ENCODE measurements around the gene LRRC8E. TPM values are rescaled to one million over a fixed set of nuclear protein-coding genes. Genes with fewer than 3 reads are reported as not detected.
A peak's percentile ranks its signal among the peaks of the same experiment; 100 is the strongest.
"Not testable (repeated sequence)": the region's sequence is repeated elsewhere in the genome, so short reads cannot be mapped to it uniquely, and the experiment has no call there.

LRRC8E gene
- total RNA-seq, 2 donors from 2014 or later, result 1.5 to 2.1 TPM

DNA sequence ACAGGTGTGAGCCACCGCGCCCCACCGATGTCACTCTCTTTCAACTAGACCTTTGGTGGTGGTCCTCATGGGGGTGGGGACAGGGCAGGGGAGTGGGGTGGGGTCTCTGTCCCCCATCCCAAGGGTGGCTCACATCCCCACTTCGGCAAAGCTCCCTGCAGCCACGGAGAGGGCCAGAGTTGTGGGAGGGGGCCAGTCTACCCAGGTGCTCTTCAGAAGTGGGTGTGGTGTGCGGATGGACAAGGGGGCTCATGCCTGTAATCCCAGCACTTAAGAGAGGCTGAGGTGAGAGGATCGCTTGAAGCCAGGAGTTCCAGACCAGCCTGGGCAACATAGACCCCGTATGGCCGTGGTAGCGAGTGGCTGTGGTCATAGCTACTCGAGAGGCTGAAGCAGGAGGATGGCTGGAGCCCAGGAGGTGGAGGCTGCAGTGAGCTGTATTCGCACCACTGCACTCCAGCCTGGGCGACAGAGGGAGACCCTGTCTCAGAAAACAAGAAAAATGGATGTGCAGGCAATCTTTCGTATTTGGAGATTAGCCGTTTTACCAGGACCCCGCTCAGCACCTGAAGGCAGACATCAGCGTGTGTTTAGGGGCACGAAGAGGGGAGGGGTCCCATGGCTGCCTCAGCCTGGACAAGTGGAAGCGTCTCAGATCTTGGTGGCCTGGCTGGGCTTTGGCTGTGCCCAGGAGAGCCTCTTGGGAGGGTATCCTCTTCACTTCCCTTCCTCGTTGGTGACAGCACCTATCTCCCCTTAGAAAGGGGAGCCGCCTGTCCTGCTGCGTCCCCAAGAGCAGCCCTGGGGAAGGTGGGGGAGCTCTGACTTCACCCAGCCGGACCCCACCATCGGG is 27.2 kb downstream of the LRRC8E start:
- Histone ChIP-seq H3K4me1 (peaks cover 0 to 36% of the 10 kb centered on the region in 2 donors), H3K36me3 (peaks cover 27% of the 10 kb centered on the region), H3K4me3 (peak overlapping the region; percentile 35 to 47), H3K27ac (no peak overlapping the region), H3K27me3 (peaks cover 0 to 15% of the 10 kb centered on the region in 2 donors), H3K9me3 (no peaks in the 10 kb centered on the region)
- no peak for DNase-seq (ENCODE audit: low spot score)
- TF ChIP-seq, protein P1, sequence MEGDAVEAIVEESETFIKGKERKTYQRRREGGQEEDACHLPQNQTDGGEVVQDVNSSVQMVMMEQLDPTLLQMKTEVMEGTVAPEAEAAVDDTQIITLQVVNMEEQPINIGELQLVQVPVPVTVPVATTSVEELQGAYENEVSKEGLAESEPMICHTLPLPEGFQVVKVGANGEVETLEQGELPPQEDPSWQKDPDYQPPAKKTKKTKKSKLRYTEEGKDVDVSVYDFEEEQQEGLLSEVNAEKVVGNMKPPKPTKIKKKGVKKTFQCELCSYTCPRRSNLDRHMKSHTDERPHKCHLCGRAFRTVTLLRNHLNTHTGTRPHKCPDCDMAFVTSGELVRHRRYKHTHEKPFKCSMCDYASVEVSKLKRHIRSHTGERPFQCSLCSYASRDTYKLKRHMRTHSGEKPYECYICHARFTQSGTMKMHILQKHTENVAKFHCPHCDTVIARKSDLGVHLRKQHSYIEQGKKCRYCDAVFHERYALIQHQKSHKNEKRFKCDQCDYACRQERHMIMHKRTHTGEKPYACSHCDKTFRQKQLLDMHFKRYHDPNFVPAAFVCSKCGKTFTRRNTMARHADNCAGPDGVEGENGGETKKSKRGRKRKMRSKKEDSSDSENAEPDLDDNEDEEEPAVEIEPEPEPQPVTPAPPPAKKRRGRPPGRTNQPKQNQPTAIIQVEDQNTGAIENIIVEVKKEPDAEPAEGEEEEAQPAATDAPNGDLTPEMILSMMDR (IDR thresholded peaks at IDR 0.05), result no peak

DNA sequence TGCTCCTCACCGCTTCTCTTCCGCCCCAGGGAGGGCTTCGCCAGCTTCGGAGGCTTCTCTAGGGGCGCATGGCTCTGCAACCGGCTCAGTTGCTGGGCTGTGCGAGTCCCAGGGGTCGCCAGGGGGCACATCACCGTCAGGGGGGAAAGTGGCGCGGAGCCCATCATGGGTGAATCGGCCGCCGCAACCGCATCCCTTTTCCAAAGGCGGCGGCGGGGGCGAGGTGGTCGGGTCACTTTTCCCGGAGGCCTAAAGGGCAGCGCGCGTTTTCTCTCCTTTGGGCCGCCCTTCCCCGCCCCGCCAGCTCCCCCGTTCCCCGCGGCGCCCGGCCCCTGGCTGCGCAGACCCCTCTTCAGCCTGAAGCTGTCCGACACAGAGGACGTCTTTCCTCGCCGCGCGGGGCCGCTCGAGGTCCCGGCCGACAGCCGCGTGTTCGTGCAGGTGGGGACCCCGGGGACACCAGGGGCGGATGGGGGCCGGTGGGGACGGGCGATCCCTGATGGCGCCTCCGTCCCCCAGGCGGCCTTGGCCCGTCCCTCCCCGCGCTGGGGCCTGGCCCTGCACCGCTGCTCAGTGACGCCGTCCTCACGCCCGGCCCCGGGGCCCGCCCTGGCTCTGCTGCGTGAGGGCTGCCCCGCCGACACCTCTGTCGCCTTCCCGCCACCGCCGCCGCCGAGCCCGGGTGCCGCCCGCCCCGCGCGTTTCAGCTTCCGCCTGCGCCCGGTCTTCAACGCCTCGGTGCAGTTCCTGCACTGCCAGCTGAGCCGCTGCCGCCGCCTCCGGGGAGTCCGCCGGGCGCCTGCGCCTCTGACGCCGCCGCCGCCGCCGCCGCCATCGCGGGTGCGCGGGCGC is 28.0 kb downstream of the LRRC8E start:
- no peaks in the 10 kb centered on the region for H3K9me3 ChIP-seq
- peaks cover 0 to 42% of the 10 kb centered on the region in 2 donors for H3K4me1 ChIP-seq
- peak overlapping the region; percentile 66 to 86 for H3K27ac ChIP-seq
- peaks cover 0 to 15% of the 10 kb centered on the region in 2 donors for H3K27me3 ChIP-seq
- TF ChIP-seq, protein P1 (IDR thresholded peaks at IDR 0.05), result no peak
- DNase-seq (ENCODE audit: low spot score), result no peak
- H3K36me3 ChIP-seq, result peaks cover 18% of the 10 kb centered on the region
- H3K4me3 ChIP-seq, result peak overlapping the region; percentile 35 to 47

DNA sequence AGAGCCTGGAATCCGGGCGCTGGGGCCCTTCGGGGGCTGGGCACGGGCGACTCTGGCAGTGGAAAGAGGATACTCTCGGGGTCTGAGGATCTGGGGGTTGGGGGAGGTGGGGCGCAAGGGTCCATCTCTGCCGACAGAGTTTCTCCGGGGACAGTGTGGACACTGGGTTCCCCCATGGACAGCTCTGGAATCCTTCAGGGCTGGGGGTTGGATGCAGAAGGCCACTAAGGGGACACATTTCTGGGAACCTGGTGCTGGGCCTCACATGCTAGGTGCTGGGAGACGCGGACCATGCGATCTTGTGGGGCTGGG is 28.6 kb downstream of the LRRC8E start:
- Histone ChIP-seq H3K9me3 (no peaks in the 10 kb centered on the region), H3K36me3 (peaks cover 14% of the 10 kb centered on the region), H3K27me3 (peaks cover 0 to 15% of the 10 kb centered on the region in 2 donors), H3K4me3 (peak overlapping the region; percentile 35 to 47), H3K27ac (peak overlapping the region; percentile 66 to 86), H3K4me1 (peaks cover 0 to 48% of the 10 kb centered on the region in 2 donors)
- TF ChIP-seq, protein P1 (IDR thresholded peaks at IDR 0.05), result no peak
- no peak for DNase-seq (ENCODE audit: low spot score)

DNA sequence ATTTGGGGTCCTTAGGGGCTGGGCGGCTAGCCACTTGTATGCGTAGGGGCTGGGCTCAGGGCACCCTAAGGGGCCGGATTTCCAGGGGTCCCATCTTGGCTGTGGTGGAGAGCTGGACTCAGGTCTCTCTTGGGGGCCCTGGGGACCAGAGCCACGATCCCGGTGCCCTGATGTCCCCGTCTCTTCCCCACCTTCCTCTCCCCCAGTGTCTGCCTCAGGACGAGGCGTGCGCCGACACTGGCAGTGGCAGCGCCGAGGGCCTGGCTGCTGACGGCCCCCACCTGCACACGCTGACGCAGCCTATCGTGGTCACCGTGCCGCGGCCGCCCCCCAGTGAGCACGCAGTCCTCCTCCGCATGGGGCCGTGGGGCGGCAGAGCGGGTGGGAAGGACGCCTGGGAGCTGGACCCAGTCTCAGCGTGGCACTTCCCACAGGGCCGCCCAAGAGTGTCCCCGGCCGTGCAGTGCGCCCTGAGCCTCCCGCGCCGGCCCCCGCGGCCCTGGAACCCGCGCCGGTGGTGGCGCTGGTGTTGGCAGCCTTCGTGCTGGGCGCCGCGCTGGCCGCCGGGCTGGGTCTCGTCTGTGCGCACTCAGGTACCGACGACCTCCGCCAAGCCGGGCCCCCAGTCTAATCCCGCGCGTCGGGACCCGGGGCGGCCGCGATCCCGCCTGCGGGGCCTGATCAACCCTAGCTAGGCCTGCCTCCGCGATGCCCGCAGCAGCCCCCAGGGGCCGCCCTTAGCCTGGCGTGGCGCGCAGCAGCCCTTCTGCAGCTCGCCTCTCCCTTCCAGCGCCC is 29.2 kb downstream of the LRRC8E start:
- TF ChIP-seq, protein P1 (IDR thresholded peaks at IDR 0.05), result peak in 1 of 2 donors; percentile 71
- peaks cover 0 to 50% of the 10 kb centered on the region in 2 donors for H3K4me1 ChIP-seq
- peaks cover 0 to 15% of the 10 kb centered on the region in 2 donors for H3K27me3 ChIP-seq
- no peaks in the 10 kb centered on the region for H3K9me3 ChIP-seq
- H3K27ac ChIP-seq, result peak overlapping the region; percentile 66 to 86
- no peak for DNase-seq (ENCODE audit: low spot score)
- H3K4me3 ChIP-seq, result peak overlapping the region; percentile 35 to 47
- peaks cover 14% of the 10 kb centered on the region for H3K36me3 ChIP-seq

DNA sequence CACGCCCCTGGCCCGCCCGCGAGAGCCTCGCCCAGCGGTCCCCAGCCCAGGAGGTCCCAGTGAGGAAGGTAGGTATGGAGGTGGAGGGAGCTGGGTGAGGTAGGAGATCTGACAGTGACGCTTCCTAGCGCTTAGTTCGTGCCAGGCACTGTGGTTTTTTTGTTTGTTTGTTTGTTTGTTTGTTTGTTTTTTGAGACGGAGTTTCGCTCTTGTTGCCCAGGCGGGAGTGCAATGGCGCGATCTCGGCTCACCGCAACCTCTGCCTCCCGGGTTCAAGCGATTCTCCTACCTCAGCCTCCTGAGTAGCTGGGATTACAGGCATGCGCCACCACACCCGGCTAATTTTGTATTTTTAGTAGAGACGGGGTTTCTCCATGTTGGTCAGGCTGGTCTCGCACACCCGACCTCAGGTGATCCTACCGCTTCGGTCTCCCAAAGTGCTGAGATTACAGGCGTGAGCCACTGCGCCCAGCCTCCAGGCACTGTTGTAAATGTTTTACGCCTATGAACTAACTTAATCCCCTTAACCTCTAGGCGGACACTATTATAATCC is 29.8 kb downstream of the LRRC8E start:
- not testable (repeated sequence) for DNase-seq (ENCODE audit: low spot score); H3K9me3 ChIP-seq
- H3K27ac ChIP-seq, result peak overlapping the region; percentile 66 to 86
- peak overlapping the region in 1 of 2 donors; percentile 47 for H3K4me3 ChIP-seq
- peaks cover 14% of the 10 kb centered on the region for H3K36me3 ChIP-seq
- peaks cover 0 to 50% of the 10 kb centered on the region in 2 donors for H3K4me1 ChIP-seq
- peaks cover 0 to 15% of the 10 kb centered on the region in 2 donors for H3K27me3 ChIP-seq

All from right atrium auricular region (tissue), 2 donors.